Left lung (tissue), 10 donors: ENCODE results near the gene SCO2. TPM values are rescaled to one million over a fixed set of nuclear protein-coding genes. Genes with fewer than 3 reads are reported as not detected.

Experiments used
- ATAC-seq: fragments of 200-7000 bp; cut with Tn5 transposase; one replicate; pipeline ENCODE4 v1.9.1; 2020; ENCODE audit warnings: moderate library complexity
- DNase-seq, 4 donors: peaks; one replicate each; pipeline ENCODE4 v3.0.0-alpha.2; 2013 to 2020
- H3K27ac ChIP-seq, 2 donors: fragments of 200-600 bp; sonication (generic) in 1 of 2; one replicate each; pipeline versions ENCODE4 v1.5.0 to v1.8.0; 2020 to 2021
- H3K27me3 ChIP-seq, 2 donors: fragments of 200-600 bp; sonication (generic) in 1 of 2; one replicate each; pipeline versions ENCODE4 v1.5.0 to v1.8.0; 2020 to 2021
- H3K36me3 ChIP-seq, 2 donors: fragments of 200-600 bp; sonication (generic) in 1 of 2; one replicate each; pipeline versions ENCODE4 v1.5.0 to v1.8.0; 2020 to 2021
- H3K4me1 ChIP-seq, 2 donors: fragments of 200-600 bp; one replicate each; pipeline ENCODE4 v1.8.0; 2021
- H3K4me3 ChIP-seq, 2 donors: fragments of 200-600 bp; sonication (generic) in 1 of 2; one replicate each; pipeline versions ENCODE4 v1.5.0 to v1.8.0; 2020 to 2021; ENCODE audit warnings: mild to moderate bottlenecking in 1 of 2
- H3K9me3 ChIP-seq, 2 donors: fragments of 200-600 bp; sonication (generic) in 1 of 2; one replicate each; pipeline versions ENCODE4 v1.5.0 to v1.8.0; 2020 to 2021
- CTCF ChIP-seq, 2 donors: fragments of 200-600 bp; sonication (generic) in 1 of 2; IDR thresholded peaks; one replicate each; pipeline versions ENCODE4 v1.5.0 to v1.8.0; 2021; ENCODE audit warnings: antibody characterized with exemption in 2 of 2
- intact Hi-C, 2 donors: fragments of 100-400 bp; cut with DNase I; formaldehyde crosslinking; loops; one replicate each; pipeline versions ENCODE4 v1.11.2 to v1.14.2; 2022
- polyA plus RNA-seq, 6 donors: library from polyadenylated mRNA; unstranded; fragments of 120-200 nt; gene quantifications; one replicate each; pipeline ENCODE4 v1.2.1, GENCODE V29; 2013; ENCODE audit not compliant: insufficient read length in 6 of 6
- total RNA-seq, 2 donors: library from RNA; stranded (reverse); fragmentation: NEBNext Ultra II Directional; extraction: Animal tissue kit (Norgen Biotek cat#: 25700); gene quantifications; one replicate each; pipeline ENCODE4 v1.2.1, GENCODE V29; 2021
- donor health status: DM: no; HTN: yes; CAD: no.
- donor health status: DM: no; HTN: no; CAD: no.

SCO2 gene
- total and polyA plus RNA-seq, 8 donors, result 1.1 to 3.3 (median 2.3) TPM; not detected in 1

- no peak overlapping the region for H3K4me3 ChIP-seq
- no peaks in the 10 kb centered on the region for H3K27me3 ChIP-seq
- TF ChIP-seq CTCF (IDR thresholded peaks at IDR 0.05), result no peak
- peaks cover 0 to 8% of the 10 kb centered on the region in 2 donors for H3K4me1 ChIP-seq
- no peak for DNase-seq
- intact Hi-C loops, result no loop called here
- H3K9me3 ChIP-seq, result no peaks in the 10 kb centered on the region
- H3K27ac ChIP-seq, result no peak overlapping the region
- ATAC-seq, result no peak
- H3K36me3 ChIP-seq, result peaks cover 0 to 49% of the 10 kb centered on the region in 2 donors
Observed at GRCh38 chr22:50567721-50568252, 42.4 kb upstream of the SCO2 start.

GRCh38 chr22:50564289-50564688 is 38.9 kb upstream of the SCO2 start:
- DNase-seq (no peak), ATAC-seq (no peak)
- H3K9me3 ChIP-seq, result no peaks in the 10 kb centered on the region
- H3K36me3 ChIP-seq, result peaks cover 0 to 14% of the 10 kb centered on the region in 2 donors
- intact Hi-C loops, result no loop called here
- TF ChIP-seq CTCF (IDR thresholded peaks at IDR 0.05), result no peak
- H3K27ac ChIP-seq, result no peak overlapping the region
- H3K27me3 ChIP-seq, result no peaks in the 10 kb centered on the region
- no peak overlapping the region for H3K4me3 ChIP-seq
- peaks cover 0 to 8% of the 10 kb centered on the region in 2 donors for H3K4me1 ChIP-seq

GRCh38 chr22:50563413-50564160 is 38.2 kb upstream of the SCO2 start:
- intact Hi-C loops, result no loop called here
- H3K9me3 ChIP-seq, result no peaks in the 10 kb centered on the region
- H3K4me3 ChIP-seq, result peak overlapping the region; percentile 48 to 56
- DNase-seq (no peak), ATAC-seq (peak; percentile 31)
- peaks cover 0 to 7% of the 10 kb centered on the region in 2 donors for H3K36me3 ChIP-seq
- H3K4me1 ChIP-seq, result peaks cover 0 to 8% of the 10 kb centered on the region in 2 donors
- no peak for TF ChIP-seq CTCF (IDR thresholded peaks at IDR 0.05)
- H3K27ac ChIP-seq, result peak overlapping the region; percentile 63 to 73
- H3K27me3 ChIP-seq, result no peaks in the 10 kb centered on the region

- DNase-seq (peak; percentile 91 to 99 (median 96)), ATAC-seq (peak; percentile 98)
- peaks cover 0 to 8% of the 10 kb centered on the region in 2 donors for H3K4me1 ChIP-seq
- TF ChIP-seq CTCF (IDR thresholded peaks at IDR 0.05), result peak; percentile 96 to 100
- no peaks in the 10 kb centered on the region for H3K36me3 ChIP-seq
- H3K4me3 ChIP-seq, result peak within 1 kb of the TSS; percentile 48 to 56
- intact Hi-C loops, result no loop called here
- peak within 1 kb of the TSS; percentile 63 to 73 for H3K27ac ChIP-seq
- no peaks in the 10 kb centered on the region for H3K9me3 ChIP-seq
- H3K27me3 ChIP-seq, result no peaks in the 10 kb centered on the region
Observed at GRCh38 chr22:50562523-50563412, 37.4 kb upstream of the SCO2 start, which contains the start of gene SYCE3. Gene SYCE3, minus strand, starts transcription at chr22:50562919. Its CDS starts 6,514 bp downstream, at chr22:50556405.
